Urinary bladder (tissue), 4 donors: Measurements from ENCODE around the gene NR2F1. TPM values are rescaled to one million over a fixed set of nuclear protein-coding genes. Genes with fewer than 3 reads are reported as not detected.
A peak's percentile ranks its signal among the peaks of the same experiment; 100 is the strongest.

ENCODE experiments used
- DNase-seq: peaks from one replicate; pipeline ENCODE4 v3.0.0-alpha.2; 2015; ENCODE audit errors: extremely low spot score
- H3K27ac ChIP-seq: one replicate; pipeline ENCODE4 v1.5.1; 2013; ENCODE audit warnings: low read depth, mild to moderate bottlenecking, moderate library complexity
- H3K36me3 ChIP-seq: one replicate; pipeline ENCODE4 v1.6.1; 2013; ENCODE audit warnings: mild to moderate bottlenecking, moderate library complexity; ENCODE audit not compliant: insufficient read depth
- H3K4me1 ChIP-seq: one replicate; pipeline ENCODE4 v1.6.1; 2013; ENCODE audit warnings: mild to moderate bottlenecking, moderate library complexity; ENCODE audit not compliant: insufficient read depth
- H3K4me3 ChIP-seq: one replicate; pipeline ENCODE4 v1.5.1; 2013; ENCODE audit warnings: low read depth, low read length
- WGBS: extraction: QIAGEN DNeasy Blood & Tissue Kit; methylation state at CpG from one replicate; pipeline ENCODE4 v1.1.7; 2013; 5-methylcytosine and 5-hydroxymethylcytosine counted together
- polyA plus RNA-seq: library from polyadenylated mRNA; stranded (reverse); fragments of 200-250 nt; gene quantifications from one replicate; pipeline ENCODE4 v1.2.3, GENCODE V29; 2013
- total RNA-seq: library from RNA; depleted of rRNA; stranded (reverse); fragments of >200 nt; gene quantifications from one replicate; pipeline ENCODE4 v1.2.3, GENCODE V29; 2014
- donor health status: healthy with polysubstance abuse.
- donor health status: healthy.

The NR2F1 gene
- total and polyA plus RNA-seq, 2 donors: 64.8 to 149 TPM

DNA sequence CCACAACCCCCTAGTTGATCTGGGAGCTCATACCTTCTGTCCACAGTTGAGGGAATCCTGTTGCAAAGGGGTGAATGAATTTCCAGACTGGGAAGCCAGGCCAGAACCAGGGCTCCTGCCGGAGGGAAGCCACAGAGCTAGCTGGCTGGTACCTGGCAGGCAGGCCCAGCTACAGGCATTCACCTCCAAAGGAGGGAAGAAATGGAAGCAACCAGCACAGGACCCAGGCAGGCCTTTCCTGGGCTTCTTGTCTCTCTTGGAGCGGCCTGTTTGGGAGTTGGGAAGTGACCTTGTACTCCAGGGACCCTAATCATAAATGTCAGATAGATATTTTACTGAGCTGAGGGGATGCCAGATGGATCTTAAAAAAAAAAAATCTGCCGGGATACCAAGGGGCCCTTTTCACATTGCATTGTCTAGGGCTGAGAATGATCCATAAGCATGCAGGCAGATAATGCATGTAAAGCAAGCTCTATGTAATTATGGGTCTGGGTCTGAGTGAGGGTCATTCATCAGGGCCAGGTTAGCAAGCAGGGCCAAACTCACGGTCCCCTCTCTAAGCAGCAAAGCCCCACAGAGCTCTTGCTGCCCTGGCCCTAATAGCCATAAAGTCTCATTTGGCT is 8.4 kb downstream of the NR2F1 start:
- Histone ChIP-seq H3K27ac (no peak overlapping the region), H3K36me3 (no peaks in the 10 kb centered on the region), H3K4me3 (peak overlapping the region; percentile 14), H3K4me1 (no peaks in the 10 kb centered on the region)
- DNase-seq: no peak
- WGBS: 56% methylated on average over 4 of the region's 4 CpGs

- H3K36me3 ChIP-seq: no peaks in the 10 kb centered on the region
- H3K27ac ChIP-seq: no peak overlapping the region
- no peak for DNase-seq
- no peaks in the 10 kb centered on the region for H3K4me1 ChIP-seq
- WGBS: 60% methylated on average over 5 of the region's 5 CpGs
- no peak overlapping the region for H3K4me3 ChIP-seq
Observed at GRCh38 chr5:93592883-93593282, 9.9 kb downstream of the NR2F1 start.

DNA sequence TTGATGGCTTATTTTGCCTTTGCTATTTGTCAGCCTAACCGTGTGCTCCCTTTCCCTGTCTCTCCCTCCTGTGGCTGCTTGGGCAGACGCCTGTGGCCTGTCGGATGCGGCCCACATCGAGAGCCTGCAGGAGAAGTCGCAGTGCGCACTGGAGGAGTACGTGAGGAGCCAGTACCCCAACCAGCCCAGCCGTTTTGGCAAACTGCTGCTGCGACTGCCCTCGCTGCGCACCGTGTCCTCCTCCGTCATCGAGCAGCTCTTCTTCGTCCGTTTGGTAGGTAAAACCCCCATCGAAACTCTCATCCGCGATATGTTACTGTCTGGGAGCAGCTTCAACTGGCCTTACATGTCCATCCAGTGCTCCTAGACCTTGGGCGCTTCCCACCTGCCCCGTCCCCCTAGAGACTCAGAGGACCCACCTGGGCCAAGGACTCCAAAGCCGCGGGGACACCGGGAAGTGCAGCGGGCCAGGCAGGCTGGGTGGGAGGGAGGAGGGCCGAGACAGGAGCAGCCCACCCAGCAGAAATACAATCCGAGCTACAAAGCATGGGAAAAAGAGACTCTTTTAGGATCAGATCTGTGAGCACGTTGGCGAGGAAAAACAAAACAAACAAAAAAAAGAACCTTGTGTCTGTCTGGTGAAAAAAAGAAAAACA is 10.6 kb downstream of the NR2F1 start:
- no peaks in the 10 kb centered on the region for H3K4me1 ChIP-seq
- WGBS: 64% methylated on average over 30 of the region's 30 CpGs
- H3K36me3 ChIP-seq: no peaks in the 10 kb centered on the region
- no peak overlapping the region for H3K4me3 ChIP-seq
- no peak overlapping the region for H3K27ac ChIP-seq
- DNase-seq: no peak

GRCh38 chr5:93594591-93595419 is 11.8 kb downstream of the NR2F1 start:
- DNase-seq: no peak
- Histone ChIP-seq H3K27ac (no peak overlapping the region), H3K4me3 (no peak overlapping the region), H3K4me1 (no peaks in the 10 kb centered on the region), H3K36me3 (no peaks in the 10 kb centered on the region)
- 67% methylated on average over 37 of the region's 37 CpGs for WGBS

- Histone ChIP-seq H3K27ac (no peak overlapping the region), H3K36me3 (no peaks in the 10 kb centered on the region), H3K4me1 (no peaks in the 10 kb centered on the region), H3K4me3 (no peak overlapping the region)
- WGBS: 77% methylated on average over 29 of the region's 29 CpGs
- no peak for DNase-seq
Observed at GRCh38 chr5:93595420-93596147, 12.6 kb downstream of the NR2F1 start.

- H3K4me1 ChIP-seq: no peaks in the 10 kb centered on the region
- no peak for DNase-seq
- H3K36me3 ChIP-seq: no peaks in the 10 kb centered on the region
- 61% methylated on average over 14 of the region's 14 CpGs for WGBS
- no peak overlapping the region for H3K27ac ChIP-seq
- H3K4me3 ChIP-seq: no peak overlapping the region
Observed at GRCh38 chr5:93596310-93596675, 13.3 kb downstream of the NR2F1 start.

- WGBS: 64% methylated on average over 40 of the region's 40 CpGs
- H3K4me1 ChIP-seq: no peaks in the 10 kb centered on the region
Observed at GRCh38 chr5:93596676-93597490, 13.9 kb downstream of the NR2F1 start.

GRCh38 chr5:93598091-93599000 is 15.3 kb downstream of the NR2F1 start:
- WGBS: 54% methylated on average over 28 of the region's 28 CpGs
- peak overlapping the region; percentile 75 for H3K27ac ChIP-seq

More at GRCh38 chr5:93596676-93597490, 13.9 kb downstream of the NR2F1 start:
- no peak for DNase-seq
- no peak overlapping the region for H3K4me3 ChIP-seq
- no peaks in the 10 kb centered on the region for H3K36me3 ChIP-seq
- H3K27ac ChIP-seq: no peak overlapping the region

GRCh38 chr5:93599001-93599379 is 16.0 kb downstream of the NR2F1 start:
- H3K36me3 ChIP-seq: no peaks in the 10 kb centered on the region
- DNase-seq: no peak
- no peaks in the 10 kb centered on the region for H3K4me1 ChIP-seq
- H3K4me3 ChIP-seq: no peak overlapping the region
- WGBS: 51% methylated on average over 5 of the region's 5 CpGs
- H3K27ac ChIP-seq: peak overlapping the region; percentile 75

More at GRCh38 chr5:93598091-93599000, 15.3 kb downstream of the NR2F1 start:
- Histone ChIP-seq H3K4me3 (peak overlapping the region; percentile 15), H3K36me3 (no peaks in the 10 kb centered on the region), H3K4me1 (no peaks in the 10 kb centered on the region)
- DNase-seq: no peak

- DNase-seq: no peak
- WGBS: 35% methylated on average over 17 of the region's 17 CpGs
- Histone ChIP-seq H3K4me1 (no peaks in the 10 kb centered on the region), H3K27ac (no peak overlapping the region), H3K4me3 (no peak overlapping the region), H3K36me3 (no peaks in the 10 kb centered on the region)
Observed at GRCh38 chr5:93599399-93600120, 16.5 kb downstream of the NR2F1 start.

DNA sequence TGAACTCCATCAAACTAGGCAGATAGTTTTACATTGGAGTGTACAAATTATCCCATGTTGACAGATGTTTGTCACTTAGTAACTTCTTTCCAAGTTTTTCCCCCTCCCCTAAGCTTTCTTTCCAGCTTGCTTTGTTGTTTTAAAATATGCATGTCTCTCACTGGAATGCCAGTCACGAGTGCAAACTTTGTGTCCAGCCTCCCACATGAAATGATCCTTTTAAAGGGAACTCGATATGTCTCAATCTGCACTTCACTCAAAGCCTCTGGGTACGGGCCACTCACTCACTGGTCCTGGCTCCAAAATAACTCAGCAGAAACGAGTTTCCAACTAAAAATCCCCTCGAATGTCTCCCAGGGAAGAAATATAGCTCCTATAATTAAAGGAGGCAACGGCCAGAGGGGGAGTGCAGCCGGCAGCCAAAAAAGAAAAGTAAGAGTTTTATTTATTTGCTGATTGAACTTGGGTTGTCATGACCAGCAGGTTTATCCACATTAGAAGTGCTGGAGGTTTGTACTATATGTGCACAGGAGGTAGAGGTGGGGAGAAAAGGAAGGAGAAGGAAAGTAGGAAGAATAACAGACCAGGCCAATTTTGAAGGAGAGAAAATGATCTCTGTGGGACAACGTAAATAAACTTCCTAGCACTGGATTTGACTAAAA is 17.5 kb downstream of the NR2F1 start:
- WGBS: 40% methylated on average over 8 of the region's 8 CpGs
- Histone ChIP-seq H3K27ac (peak overlapping the region; percentile 27), H3K36me3 (no peaks in the 10 kb centered on the region), H3K4me3 (no peak overlapping the region), H3K4me1 (no peaks in the 10 kb centered on the region)
- no peak for DNase-seq
